ENCODE results near the gene RPS15. TPM values are rescaled to one million over a fixed set of nuclear protein-coding genes. Genes with fewer than 3 reads are reported as not detected.

The RPS15 gene
- total and polyA plus RNA-seq, 9 of the 15 experiments (the other 6 are each of a cell fraction or from before 2014, with no cell fraction given) = 605 to 2,791 (median 957) TPM

GRCh38 chr19:1455336-1456120 is 17.3 kb downstream of the RPS15 start:
- WGBS (ENCODE audit: insufficient coverage, low coverage, missing lambda C conversion rate) = 3% methylated on average over 23 of the region's 42 CpGs
- peaks cover 7% of the 10 kb centered on the region for H3K9me1 ChIP-seq (ENCODE audit: control insufficient read depth, insufficient read depth, low read length)
- ATAC-seq = peak; percentile 92
- peak overlapping the region in 1 of 2 experiments; percentile 82; a peak in 2 of 4 replicates for H3K9ac ChIP-seq (ENCODE audit: insufficient read depth in 1 of 2, low read depth in 2 of 2, low read length in 2 of 2)
- intact Hi-C loops (cut with micrococcal nuclease) (loop anchor here (5.0 kb wide), 1 partner anchor 57 kb away; the partner anchor contains the start of gene ADAMTSL5), in situ Hi-C loops (cut with MboI) (loop anchor here (5.0 kb wide), 1 partner anchor 52 kb away; no protein-coding TSS in a partner anchor)
- ChIA-PET CTCF (ENCODE audit: low intra/inter-chr PET ratio) (no interaction called here), POLR2A (interaction anchor here (0.6 to 3.1 kb wide), 13 partner anchors 9 to 327 kb away, joined by 3 to 10 read pairs (median 6); no protein-coding TSS in a partner anchor)
- H3K4me1 ChIP-seq (replicated peaks in 1 of 2; ENCODE audit: control insufficient read depth in 2 of 2, insufficient read depth in 2 of 2, low read length in 2 of 2) = peaks cover 5 to 73% of the 10 kb centered on the region in 2 experiments; a peak in 4 of 5 replicates
- no TSS peak for BruUV-seq (replicated peaks)
- H4K20me1 ChIP-seq (replicated peaks; ENCODE audit: control insufficient read depth, insufficient read depth, low read length) = peaks cover 26% of the 10 kb centered on the region
- H3K4me3 ChIP-seq = peak overlapping the region; percentile 39
- peak; percentile 99 for FAIRE-seq
- no peaks in the 10 kb centered on the region for H3K9me3 ChIP-seq (replicated peaks; ENCODE audit: control insufficient read depth, insufficient read depth, low read depth, low read length)
- H3K27ac ChIP-seq (ENCODE audit: extremely low read depth, low read depth, low read length) = no peak overlapping the region
- peak; percentile 92 to 98 (median 97) for DNase-seq (ENCODE audit: extremely low read depth in 1 of 4, low spot score in 3 of 4)
- peaks cover 0 to 9% of the 10 kb centered on the region in 2 experiments; a peak in 1 of 5 replicates for H3K27me3 ChIP-seq (ENCODE audit: control insufficient read depth in 2 of 2, insufficient read depth in 2 of 2, low read length in 2 of 2)
- peak overlapping the region; percentile 84 for H3K4me2 ChIP-seq (ENCODE audit: insufficient read depth, low read length)
- H2AFZ ChIP-seq (ENCODE audit: low read depth, low read length) = peak overlapping the region; percentile 92
- peaks cover 6% of the 10 kb centered on the region; the same call in 1 of the 3 replicates for H3K36me3 ChIP-seq (ENCODE audit: control insufficient read depth, insufficient read depth, low read length)
- no peaks in the 10 kb centered on the region for H3K79me2 ChIP-seq (ENCODE audit: control insufficient read depth, insufficient read depth, low read length)
- TF ChIP-seq TFE3 (CRISPR knock-in tag; IDR thresholded peaks at IDR 0.05) (no peak), ZC3H4 (CRISPR knock-in tag; IDR thresholded peaks at IDR 0.05; ENCODE audit: borderline replicate concordance) (no peak), ZNF589 (CRISPR knock-in tag; IDR thresholded peaks at IDR 0.05; ENCODE audit: low read depth) (no peak), CBFA2T3 (IDR thresholded peaks at IDR 0.05) (no peak; the same call in 1 of the 2 replicates), KLF13 (tag; IDR thresholded peaks at IDR 0.05; ENCODE audit: borderline replicate concordance, low read depth) (no peak), CLOCK (CRISPR knock-in tag; IDR thresholded peaks at IDR 0.05; ENCODE audit: borderline replicate concordance) (no peak), MCM5 (IDR thresholded peaks at IDR 0.05; ENCODE audit: low read depth) (no peak), POLR3A (IDR thresholded peaks at IDR 0.05; ENCODE audit: borderline replicate concordance, extremely low read depth, insufficient read depth, insufficient read length) (no peak), ZBTB8A (IDR thresholded peaks at IDR 0.05; ENCODE audit: partially characterized antibody) (no peak), ZKSCAN8 (CRISPR knock-in tag; IDR thresholded peaks at IDR 0.05) (no peak), FOXO4 (CRISPR knock-in tag; IDR thresholded peaks at IDR 0.05) (no peak), RBBP5 (IDR thresholded peaks at IDR 0.05; ENCODE audit: borderline replicate concordance, insufficient read depth, low read length, poor library complexity, severe bottlenecking) (no peak), CBFA2T2 (conservative IDR thresholded peaks at IDR 0.05) (no peak), CTBP1 (IDR thresholded peaks at IDR 0.05; ENCODE audit: borderline replicate concordance) (peak; percentile 62; the same call in 1 of the 2 replicates), ZBTB1 (CRISPR knock-in tag; IDR thresholded peaks at IDR 0.05; ENCODE audit: borderline replicate concordance, low read depth) (no peak)

Data from K562 (cell line).